ENCODE data around the gene NTHL1. TPM values are rescaled to one million over a fixed set of nuclear protein-coding genes. Genes with fewer than 3 reads are reported as not detected.

The NTHL1 gene
- total and polyA plus RNA-seq, 9 of the 15 experiments (the other 6 are each of a cell fraction or from before 2014, with no cell fraction given): 1.1 to 58.8 (median 17.6) TPM

DNA sequence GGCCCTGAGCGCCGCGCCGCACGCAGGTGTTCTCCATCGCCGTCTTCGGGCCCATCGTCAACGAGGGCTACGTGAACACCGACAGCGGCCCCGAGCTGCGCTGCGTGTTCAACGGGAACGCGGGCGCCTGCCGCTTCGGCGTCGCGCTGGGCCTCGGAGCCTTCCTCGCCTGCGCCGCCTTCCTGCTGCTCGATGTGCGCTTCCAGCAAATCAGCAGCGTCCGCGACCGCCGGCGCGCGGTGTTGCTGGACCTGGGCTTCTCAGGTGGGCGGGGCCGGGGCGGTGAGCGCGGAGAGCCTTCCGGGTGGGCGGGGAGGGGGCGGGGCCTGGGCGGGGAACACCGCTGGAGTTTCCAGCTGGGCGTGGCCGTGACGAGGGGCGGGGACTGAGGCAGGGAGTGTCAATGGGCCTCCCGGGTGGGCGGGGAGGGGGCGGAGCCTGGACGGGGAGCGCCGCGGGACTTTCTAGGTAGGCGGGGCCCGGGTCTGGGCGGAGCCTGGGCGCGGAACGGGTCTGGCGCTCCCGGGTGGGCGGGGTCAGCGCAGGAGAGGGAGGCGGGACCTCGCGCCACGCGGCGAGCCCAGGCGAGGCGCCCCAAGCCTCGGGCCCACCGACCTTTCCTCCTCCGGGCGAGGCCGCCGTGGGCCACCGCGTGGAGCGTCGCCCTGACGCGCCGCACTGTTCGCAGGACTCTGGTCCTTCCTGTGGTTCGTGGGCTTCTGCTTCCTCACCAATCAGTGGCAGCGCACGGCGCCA lies 55.5 kb downstream of the NTHL1 start (continued):
- TF ChIP-seq, protein P1, sequence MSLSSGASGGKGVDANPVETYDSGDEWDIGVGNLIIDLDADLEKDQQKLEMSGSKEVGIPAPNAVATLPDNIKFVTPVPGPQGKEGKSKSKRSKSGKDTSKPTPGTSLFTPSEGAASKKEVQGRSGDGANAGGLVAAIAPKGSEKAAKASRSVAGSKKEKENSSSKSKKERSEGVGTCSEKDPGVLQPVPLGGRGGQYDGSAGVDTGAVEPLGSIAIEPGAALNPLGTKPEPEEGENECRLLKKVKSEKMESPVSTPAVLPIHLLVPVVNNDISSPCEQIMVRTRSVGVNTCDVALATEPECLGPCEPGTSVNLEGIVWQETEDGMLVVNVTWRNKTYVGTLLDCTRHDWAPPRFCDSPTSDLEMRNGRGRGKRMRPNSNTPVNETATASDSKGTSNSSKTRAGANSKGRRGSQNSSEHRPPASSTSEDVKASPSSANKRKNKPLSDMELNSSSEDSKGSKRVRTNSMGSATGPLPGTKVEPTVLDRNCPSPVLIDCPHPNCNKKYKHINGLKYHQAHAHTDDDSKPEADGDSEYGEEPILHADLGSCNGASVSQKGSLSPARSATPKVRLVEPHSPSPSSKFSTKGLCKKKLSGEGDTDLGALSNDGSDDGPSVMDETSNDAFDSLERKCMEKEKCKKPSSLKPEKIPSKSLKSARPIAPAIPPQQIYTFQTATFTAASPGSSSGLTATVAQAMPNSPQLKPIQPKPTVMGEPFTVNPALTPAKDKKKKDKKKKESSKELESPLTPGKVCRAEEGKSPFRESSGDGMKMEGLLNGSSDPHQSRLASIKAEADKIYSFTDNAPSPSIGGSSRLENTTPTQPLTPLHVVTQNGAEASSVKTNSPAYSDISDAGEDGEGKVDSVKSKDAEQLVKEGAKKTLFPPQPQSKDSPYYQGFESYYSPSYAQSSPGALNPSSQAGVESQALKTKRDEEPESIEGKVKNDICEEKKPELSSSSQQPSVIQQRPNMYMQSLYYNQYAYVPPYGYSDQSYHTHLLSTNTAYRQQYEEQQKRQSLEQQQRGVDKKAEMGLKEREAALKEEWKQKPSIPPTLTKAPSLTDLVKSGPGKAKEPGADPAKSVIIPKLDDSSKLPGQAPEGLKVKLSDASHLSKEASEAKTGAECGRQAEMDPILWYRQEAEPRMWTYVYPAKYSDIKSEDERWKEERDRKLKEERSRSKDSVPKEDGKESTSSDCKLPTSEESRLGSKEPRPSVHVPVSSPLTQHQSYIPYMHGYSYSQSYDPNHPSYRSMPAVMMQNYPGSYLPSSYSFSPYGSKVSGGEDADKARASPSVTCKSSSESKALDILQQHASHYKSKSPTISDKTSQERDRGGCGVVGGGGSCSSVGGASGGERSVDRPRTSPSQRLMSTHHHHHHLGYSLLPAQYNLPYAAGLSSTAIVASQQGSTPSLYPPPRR (CRISPR knock-in tag; IDR thresholded peaks at IDR 0.05; ENCODE audit: borderline replicate concordance): no peak
- no peak for TF ChIP-seq ZNF778 (CRISPR knock-in tag; IDR thresholded peaks at IDR 0.05)
- TF ChIP-seq, protein P2, sequence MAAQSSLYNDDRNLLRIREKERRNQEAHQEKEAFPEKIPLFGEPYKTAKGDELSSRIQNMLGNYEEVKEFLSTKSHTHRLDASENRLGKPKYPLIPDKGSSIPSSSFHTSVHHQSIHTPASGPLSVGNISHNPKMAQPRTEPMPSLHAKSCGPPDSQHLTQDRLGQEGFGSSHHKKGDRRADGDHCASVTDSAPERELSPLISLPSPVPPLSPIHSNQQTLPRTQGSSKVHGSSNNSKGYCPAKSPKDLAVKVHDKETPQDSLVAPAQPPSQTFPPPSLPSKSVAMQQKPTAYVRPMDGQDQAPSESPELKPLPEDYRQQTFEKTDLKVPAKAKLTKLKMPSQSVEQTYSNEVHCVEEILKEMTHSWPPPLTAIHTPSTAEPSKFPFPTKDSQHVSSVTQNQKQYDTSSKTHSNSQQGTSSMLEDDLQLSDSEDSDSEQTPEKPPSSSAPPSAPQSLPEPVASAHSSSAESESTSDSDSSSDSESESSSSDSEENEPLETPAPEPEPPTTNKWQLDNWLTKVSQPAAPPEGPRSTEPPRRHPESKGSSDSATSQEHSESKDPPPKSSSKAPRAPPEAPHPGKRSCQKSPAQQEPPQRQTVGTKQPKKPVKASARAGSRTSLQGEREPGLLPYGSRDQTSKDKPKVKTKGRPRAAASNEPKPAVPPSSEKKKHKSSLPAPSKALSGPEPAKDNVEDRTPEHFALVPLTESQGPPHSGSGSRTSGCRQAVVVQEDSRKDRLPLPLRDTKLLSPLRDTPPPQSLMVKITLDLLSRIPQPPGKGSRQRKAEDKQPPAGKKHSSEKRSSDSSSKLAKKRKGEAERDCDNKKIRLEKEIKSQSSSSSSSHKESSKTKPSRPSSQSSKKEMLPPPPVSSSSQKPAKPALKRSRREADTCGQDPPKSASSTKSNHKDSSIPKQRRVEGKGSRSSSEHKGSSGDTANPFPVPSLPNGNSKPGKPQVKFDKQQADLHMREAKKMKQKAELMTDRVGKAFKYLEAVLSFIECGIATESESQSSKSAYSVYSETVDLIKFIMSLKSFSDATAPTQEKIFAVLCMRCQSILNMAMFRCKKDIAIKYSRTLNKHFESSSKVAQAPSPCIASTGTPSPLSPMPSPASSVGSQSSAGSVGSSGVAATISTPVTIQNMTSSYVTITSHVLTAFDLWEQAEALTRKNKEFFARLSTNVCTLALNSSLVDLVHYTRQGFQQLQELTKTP (IDR thresholded peaks at IDR 0.05; ENCODE audit: low read depth in 1 of 2, partially characterized antibody in 2 of 2): no peak
- TF ChIP-seq XRCC5 (IDR thresholded peaks at IDR 0.05; ENCODE audit: low read depth, low read length): no peak
- no peak for TF ChIP-seq STAT5A (IDR thresholded peaks at IDR 0.05; ENCODE audit: borderline replicate concordance, low read length)
- no peak for TF ChIP-seq GTF2A2 (tag; IDR thresholded peaks at IDR 0.05)
- TF ChIP-seq, protein P3, sequence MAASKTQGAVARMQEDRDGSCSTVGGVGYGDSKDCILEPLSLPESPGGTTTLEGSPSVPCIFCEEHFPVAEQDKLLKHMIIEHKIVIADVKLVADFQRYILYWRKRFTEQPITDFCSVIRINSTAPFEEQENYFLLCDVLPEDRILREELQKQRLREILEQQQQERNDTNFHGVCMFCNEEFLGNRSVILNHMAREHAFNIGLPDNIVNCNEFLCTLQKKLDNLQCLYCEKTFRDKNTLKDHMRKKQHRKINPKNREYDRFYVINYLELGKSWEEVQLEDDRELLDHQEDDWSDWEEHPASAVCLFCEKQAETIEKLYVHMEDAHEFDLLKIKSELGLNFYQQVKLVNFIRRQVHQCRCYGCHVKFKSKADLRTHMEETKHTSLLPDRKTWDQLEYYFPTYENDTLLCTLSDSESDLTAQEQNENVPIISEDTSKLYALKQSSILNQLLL (CRISPR knock-in tag; IDR thresholded peaks at IDR 0.05; ENCODE audit: borderline replicate concordance): no peak
- no peak for TF ChIP-seq SNIP1 (IDR thresholded peaks at IDR 0.05; ENCODE audit: low read depth)
- no peak for TF ChIP-seq FOXP1 (CRISPR knock-in tag; IDR thresholded peaks at IDR 0.05)
- TF ChIP-seq TCFL5 (CRISPR knock-in tag; conservative IDR thresholded peaks at IDR 0.05): no peak
- no peak for TF ChIP-seq PTTG1 (tag; IDR thresholded peaks at IDR 0.05; ENCODE audit: low read depth)
- TF ChIP-seq, protein P4, sequence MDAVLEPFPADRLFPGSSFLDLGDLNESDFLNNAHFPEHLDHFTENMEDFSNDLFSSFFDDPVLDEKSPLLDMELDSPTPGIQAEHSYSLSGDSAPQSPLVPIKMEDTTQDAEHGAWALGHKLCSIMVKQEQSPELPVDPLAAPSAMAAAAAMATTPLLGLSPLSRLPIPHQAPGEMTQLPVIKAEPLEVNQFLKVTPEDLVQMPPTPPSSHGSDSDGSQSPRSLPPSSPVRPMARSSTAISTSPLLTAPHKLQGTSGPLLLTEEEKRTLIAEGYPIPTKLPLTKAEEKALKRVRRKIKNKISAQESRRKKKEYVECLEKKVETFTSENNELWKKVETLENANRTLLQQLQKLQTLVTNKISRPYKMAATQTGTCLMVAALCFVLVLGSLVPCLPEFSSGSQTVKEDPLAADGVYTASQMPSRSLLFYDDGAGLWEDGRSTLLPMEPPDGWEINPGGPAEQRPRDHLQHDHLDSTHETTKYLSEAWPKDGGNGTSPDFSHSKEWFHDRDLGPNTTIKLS (IDR thresholded peaks at IDR 0.05; ENCODE audit: borderline replicate concordance, low read depth): no peak; the same call in 1 of the 2 replicates
- TF ChIP-seq ZNF77 (CRISPR knock-in tag; IDR thresholded peaks at IDR 0.05): no peak

Measured in K562 (cell line).